Measurements from ENCODE around the gene PHKG1. TPM values are rescaled to one million over a fixed set of nuclear protein-coding genes. Genes with fewer than 3 reads are reported as not detected.
A peak's percentile ranks its signal among the peaks of the same experiment; 100 is the strongest.
"Not testable (repeated sequence)": the region's sequence is repeated elsewhere in the genome, so short reads cannot be mapped to it uniquely, and the experiment has no call there.

PHKG1 gene
- polyA plus RNA-seq, 4 donors = 0.93 to 2.3 (median 1.6) TPM

DNA sequence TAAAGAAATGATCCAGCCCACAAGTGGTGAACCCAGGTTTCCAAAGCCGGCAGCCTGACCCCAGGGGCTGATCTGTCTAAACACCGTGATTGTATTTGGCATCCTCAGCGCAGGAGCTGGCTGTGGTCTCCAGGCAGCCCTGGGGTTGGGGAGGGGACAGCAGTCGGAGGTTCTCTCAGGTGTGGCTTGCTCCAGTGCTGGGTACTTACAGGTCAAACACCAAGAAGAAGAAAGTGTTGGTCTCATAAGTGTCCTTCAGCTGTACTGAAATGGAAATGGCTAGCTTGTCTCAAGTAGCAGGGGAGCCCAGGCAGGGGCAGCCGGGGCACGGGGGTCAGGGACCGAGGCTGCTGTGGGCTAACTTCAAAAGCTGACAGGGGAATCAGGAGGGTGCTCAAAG is 6.0 kb downstream of the PHKG1 start:
- no peak for DNase-seq (ENCODE audit: low read depth in 4 of 4, low spot score in 3 of 4)

DNA sequence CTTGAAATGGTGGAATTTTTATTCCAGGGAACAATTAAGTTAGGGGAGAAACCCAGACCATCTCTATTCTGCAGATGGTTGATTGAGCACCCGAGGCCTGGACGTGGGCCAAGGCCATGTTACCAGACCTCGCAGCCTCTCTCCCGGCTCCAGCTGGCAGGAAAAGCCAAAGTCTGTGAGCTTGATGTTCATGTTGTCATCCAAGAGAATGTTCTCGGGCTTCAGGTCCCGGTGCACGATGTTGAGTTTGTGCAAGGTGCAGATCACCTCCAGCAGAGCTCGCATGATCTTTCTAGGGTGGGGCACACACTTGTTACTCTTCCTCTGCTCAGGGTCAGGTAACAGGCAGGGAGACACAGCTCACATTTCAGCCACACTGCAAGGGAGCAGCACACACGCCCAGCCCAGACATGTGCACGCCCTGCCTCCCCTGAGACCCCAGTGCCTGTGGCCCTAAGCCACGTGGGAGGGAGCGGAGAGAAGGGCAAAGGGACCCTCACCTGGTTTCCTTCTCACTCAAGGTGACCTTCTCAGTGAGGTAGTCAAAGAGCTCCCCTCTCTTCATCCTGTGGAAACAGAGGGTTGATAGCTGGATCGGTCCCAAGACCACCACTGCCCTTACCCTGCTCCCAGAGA is 9.5 kb downstream of the PHKG1 start:
- DNase-seq (ENCODE audit: low read depth in 4 of 4, low spot score in 3 of 4) = no peak

DNA sequence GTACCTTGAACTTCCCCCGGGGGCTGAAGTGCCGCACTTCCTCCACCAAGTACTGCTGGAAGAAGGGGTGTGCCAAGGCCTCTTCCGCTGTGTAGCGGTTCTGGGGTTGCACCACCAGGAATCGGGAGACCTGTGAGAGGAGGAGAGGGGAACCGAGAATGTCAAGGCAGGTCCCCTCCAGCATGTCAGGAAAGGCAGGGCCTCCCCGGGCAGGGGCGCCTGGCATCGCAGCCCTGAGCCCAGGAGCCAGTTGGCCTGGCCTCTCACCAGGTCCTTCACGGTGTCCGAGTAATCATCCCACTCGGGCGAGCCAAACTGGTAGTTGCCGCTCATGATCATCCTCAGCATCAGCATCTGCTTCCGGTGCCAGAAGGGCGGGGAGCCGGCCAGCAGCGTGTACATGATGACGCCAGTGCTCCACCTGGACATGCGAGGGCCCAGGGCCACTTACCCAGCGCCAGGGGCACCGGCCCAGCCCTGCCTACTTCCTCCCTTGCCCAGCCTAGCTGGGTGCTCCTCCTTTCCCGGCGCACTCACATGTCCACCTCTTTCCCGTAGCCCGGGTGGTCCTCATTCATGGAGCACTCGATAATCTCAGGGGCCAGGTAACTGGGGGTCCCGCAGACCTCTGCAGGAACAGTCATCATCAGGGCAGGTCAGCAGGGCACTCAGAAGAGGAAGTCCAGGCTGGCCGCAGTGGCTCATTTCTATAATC is 11.0 kb downstream of the PHKG1 start:
- no peak for DNase-seq (ENCODE audit: low read depth in 4 of 4, low spot score in 3 of 4)

DNA sequence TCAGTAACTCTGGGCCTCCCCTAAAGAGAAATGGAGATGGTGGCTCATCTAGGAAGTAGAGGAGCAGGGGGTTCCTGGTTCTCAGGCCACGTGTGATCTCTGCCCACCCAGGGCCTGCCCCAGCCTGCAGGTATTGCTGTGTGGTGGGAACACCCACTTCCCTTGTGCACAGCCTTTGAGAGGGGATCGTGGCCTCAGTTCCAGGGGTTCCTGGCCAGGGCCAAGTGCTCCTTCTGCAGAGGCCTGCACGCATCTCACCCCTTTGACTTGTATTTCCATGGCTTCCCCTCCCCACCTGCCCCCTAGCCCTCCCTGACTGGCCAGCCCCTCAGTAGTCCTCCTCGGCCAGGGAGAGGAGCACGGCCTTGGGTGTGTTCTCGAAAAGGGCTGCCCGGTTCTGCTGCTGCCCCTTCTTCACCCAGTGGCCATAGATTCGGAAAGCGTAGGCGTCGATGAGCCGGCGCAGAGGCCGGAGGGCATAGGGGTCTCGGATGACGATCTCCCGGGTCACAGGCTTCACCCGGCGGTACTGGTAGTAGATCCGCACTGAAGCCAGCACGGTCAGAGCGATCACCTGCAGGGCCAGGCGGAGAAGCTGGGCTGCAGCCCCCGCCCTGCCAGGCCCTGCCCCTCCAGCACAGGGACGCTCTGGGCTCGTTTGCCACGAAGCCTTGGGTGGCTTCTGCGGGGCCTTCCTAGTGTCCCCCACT is 11.9 kb downstream of the PHKG1 start:
- not testable (repeated sequence) for DNase-seq (ENCODE audit: low read depth in 4 of 4, low spot score in 3 of 4)

DNA sequence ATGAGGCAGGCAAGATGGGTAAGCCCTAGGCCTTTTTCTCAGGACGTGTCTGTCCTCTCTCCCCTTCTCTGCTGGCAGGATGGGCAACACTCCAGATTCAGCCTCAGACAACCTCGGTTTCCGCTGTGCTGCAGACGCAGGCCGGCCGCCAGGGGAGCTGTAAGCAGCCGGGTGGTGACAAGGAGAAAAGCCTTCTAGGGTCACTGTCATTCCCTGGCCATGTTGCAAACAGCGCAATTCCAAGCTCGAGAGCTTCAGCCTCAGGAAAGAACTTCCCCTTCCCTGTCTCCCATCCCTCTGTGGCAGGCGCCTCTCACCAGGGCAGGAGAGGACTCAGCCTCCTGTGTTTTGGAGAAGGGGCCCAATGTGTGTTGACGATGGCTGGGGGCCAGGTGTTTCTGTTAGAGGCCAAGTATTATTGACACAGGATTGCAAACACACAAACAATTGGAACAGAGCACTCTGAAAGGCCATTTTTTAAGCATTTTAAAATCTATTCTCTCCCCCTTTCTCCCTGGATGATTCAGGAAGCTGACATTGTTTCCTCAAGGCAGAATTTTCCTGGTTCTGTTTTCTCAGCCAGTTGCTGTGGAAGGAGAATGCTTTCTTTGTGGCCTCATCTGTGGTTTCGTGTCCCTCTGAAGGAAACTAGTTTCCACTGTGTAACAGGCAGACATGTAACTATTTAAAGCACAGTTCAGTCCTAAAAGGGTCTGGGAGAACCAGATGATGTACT is 13.1 kb downstream of the PHKG1 start:
- DNase-seq (ENCODE audit: low read depth in 4 of 4, low spot score in 3 of 4) = no peak

DNA sequence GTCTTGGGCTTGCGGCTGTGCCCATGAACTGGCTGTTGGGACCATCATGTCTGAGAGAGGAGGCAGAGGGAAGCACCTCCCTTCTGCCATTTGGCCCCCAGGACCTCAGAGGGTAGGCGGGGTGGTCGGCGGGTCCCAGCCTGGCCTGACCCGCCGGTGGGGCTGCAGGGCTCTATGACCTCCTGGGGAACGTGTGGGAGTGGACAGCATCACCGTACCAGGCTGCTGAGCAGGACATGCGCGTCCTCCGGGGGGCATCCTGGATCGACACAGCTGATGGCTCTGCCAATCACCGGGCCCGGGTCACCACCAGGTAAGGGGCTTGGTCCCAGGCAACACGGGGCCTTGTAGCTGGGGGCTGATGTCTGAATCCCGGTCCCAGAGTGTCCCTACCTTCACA is 14.6 kb downstream of the PHKG1 start:
- no peak for DNase-seq (ENCODE audit: low read depth in 4 of 4, low spot score in 3 of 4)

DNA sequence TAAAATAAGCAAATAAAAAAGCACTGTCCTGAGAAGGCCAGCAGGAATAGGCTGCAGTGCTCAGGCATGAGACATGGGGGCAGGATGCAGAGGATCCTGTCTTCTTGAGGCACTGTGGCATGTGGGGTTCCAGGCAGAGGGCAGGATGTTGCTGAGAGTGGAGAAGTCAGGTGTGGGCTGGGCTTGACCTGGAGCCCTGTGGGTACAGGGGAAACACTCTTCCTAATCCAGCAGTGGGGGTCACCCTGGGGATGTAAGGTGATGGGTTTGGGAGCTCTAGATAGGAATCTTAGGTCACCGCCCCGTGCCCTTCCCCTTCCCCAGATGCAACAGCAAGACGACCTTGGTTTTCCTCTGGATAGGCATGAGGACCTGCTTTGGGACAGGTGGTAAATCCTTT is 15.1 kb downstream of the PHKG1 start:
- DNase-seq (ENCODE audit: low read depth in 4 of 4, low spot score in 3 of 4) = no peak

DNA sequence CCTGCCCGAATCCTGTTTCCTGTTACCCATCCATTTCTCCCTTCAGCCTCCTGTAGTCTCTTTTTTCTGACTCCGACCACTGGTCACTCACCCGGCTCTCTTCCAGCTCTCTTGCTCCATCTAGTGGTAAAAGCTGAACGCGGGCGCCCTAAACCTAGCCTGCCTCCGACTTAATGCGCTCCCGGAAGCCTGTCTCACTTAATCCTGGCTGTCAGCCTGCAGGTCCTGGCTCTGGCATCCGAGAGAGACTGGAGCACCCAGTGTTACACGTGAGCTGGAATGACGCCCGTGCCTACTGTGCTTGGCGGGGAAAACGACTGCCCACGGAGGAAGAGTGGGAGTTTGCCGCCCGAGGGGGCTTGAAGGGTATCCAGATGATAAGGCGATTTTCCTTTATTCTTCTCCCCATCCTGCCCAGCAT is 18.4 kb downstream of the PHKG1 start:
- peak in 2 of 4 donors; percentile 71 to 77 for DNase-seq (ENCODE audit: low read depth in 4 of 4, low spot score in 3 of 4)

DNA sequence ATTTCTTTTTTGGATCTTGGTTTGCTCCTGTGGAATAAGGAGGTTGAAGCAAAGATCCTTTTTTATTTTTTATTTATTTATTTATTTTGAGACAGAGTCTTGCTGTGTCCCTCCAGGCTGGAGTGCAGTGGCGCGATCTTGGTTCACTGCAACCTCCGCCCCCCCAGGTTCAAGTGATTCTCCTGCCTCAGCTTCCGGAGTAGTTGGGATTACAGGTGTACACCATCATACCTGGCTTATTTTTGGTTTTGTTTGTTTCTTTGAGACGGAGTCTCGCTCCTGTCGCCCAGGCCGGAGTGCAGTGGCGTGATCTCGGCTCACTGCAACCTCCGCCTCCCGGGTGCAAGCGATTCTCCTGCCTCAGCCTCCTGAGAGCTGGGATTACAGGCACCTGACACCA is 26.4 kb downstream of the PHKG1 start:
- not testable (repeated sequence) for DNase-seq (ENCODE audit: low read depth in 4 of 4, low spot score in 3 of 4)

DNA sequence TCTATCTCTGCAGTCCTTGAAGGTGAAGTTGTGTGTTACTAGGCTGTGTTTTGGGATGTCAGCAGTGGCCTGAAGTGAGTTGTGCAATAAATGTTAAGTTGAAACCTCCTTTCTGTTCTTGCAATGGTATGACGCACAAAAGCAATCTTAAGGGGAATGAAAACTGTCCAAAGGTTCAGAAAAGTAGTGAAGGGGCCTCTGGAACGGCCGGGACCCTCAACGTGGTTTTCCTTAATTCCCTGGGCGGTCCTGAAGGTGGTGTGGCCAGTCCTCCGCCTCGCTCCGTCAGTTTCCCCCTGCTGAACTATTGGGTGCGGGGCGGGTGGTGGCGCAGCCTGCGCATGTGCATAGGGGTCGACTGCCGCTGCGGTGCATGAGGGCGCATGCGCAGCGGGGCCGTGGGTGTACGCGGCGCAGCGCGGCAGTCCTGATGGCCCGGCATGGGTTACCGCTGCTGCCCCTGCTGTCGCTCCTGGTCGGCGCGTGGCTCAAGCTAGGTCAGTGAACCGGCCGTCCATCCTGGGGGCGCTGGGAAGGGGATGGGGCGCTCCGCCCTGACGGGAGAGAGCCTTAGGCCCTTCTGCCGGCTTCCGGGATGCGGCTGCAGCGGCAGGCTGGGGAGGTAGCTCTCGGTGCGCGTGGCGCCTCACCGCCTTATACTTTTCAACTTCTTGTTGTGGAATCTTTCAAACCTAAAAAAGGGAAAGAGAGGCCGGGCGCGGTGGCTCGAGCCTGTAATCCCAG is 28.7 kb downstream of the PHKG1 start, which contains the start of gene SUMF2:
TSS of gene SUMF2 (plus strand) at position 405 of the 744 bp plus-strand sequence. CDS start at position 431, 26 bp downstream.
- DNase-seq (ENCODE audit: low read depth in 4 of 4, low spot score in 3 of 4) = peak; percentile 80 to 83 (median 82)

DNA sequence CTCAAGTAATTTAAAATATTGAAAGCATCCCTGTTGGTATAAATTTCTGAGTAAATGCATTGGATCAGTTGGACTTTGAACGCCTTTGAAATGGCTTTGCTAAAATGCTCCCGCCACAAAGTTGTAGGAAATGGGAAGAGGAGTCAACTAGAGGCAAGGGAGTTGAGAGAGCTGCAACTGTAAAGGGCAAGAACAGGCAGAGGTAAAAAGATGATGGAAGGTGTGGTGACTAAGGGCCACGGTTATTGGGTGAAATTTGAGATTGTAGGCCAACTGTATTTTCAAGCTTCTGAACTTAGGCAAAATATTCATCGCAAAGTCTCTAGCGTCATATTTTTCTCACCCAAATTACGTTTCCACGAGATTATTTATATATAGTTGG is 29.3 kb downstream of the PHKG1 start:
- no peak for DNase-seq (ENCODE audit: low read depth in 4 of 4, low spot score in 3 of 4)

DNA sequence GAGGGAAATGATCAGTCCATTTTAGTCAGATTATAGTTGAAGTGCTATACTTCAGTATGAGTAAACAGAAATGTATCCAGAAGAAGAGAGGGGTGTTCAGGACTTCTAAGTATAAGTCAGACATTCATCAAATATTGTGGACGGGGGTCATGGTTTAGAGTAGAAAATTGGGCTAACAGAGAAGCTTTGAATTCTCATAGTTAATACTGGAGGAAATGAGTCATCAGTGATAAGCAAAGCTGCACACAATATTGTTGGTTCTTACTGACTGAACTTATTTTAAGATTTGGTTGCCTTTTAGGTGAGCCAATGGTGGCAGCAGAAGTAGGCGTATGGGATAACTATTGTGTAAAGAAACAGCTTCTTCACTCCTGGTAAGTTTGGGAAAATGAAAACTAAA is 30.4 kb downstream of the PHKG1 start:
- DNase-seq (ENCODE audit: low read depth in 4 of 4, low spot score in 3 of 4) = no peak

DNA sequence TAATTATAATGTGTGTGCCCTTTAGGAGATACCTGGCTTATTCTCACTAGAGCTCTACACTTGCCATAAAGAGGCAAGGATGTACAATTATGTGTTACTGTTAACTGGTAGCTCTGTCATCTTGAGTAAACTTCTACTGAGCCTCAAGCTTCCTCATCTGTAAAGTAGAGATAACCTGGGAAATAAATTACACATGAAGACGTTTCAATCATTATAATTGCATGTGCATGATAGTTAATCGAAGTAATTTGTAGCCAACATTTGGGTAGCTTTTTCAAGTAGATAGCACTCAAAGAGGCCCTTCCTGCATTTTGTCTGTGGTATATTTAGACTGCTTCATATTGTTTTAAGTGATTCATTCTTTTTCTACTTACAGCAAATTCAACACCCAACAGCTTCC is 38.8 kb downstream of the PHKG1 start:
- DNase-seq (ENCODE audit: low read depth in 4 of 4, low spot score in 3 of 4) = no peak

DNA sequence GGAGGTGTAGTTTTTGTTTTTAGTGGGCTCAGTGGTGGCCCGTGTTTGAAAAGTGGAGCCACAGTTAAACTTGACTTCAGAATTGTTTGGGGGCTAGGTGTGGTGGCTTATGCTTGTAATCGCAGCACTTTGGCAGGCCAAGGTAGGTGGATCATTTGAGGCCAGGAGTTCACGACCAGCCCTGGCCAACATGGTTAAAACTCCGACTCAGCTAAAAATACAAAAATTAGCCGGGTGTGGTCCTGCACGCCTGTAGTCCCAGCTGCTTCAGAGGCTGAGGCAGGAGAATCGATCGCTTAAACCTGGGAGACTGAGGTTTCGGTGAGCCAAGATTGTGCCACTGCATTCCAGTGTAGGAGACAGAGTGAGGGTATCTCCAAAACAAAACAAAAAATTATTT is 39.4 kb downstream of the PHKG1 start:
- no peak for DNase-seq (ENCODE audit: low read depth in 4 of 4, low spot score in 3 of 4)

DNA sequence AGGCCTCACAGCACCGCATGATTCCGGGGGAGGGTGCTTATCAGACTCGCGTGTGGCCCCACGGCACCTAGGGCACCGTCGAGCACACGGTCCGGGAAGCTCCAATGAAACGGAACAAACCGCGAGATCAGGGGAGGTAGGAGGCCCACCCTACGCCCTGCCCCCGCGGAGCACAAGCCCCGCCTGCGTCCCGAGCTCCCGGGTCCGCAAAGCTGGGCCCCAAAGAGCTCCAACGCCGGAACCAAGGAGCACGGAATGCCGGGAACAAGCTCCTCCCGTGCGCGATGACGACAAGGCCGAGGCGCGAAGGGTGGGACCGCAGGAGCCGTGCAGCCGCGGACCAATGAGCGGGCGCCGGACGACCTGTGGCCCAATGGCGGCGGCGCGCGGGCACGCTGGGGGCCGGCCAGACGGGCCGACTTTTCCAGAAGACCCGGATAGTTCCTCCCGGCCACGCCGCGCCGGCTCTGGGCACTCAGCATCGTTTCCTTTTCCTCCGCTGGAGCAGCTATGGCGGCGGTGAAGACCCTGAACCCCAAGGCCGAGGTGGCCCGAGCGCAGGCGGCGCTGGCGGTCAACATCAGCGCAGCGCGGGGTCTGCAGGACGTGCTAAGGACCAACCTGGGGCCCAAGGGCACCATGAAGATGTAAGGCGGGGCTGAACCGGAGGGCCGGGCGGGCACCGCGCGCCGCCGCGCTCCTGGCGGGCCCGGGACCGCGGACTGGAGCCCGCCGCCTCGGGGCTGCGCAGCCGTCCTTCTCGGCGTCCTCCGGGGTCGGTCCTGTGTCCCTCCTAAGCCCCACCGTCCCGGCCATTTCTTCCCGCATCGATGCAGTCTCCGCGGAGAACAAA is 41.2 kb downstream of the PHKG1 start, which contains the start of the genes CCT6A and PSPH:
TSS of gene CCT6A (plus strand) at position 427 of the 853 bp plus-strand sequence. CDS start at position 511, 84 bp downstream.
TSS of gene PSPH (minus strand) at position 106 of the 853 bp plus-strand sequence. CDS start 30,232 bp downstream, outside the sequence.
- DNase-seq (ENCODE audit: low read depth in 4 of 4, low spot score in 3 of 4) = peak; percentile 92 to 97 (median 95)

DNA sequence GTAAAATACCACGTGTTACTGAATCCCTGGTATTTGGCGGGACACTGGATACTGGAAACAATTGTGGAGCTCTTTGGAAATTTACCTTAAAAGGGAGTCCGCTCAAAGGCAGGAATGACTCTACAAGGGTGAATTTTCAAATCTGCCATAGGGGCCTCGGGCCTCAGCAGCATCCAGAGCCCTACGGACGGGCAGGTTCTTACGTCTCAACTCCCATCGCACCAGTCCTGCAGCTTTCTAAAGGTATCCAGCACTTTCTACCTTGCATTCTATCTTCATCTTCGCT is 41.8 kb downstream of the PHKG1 start:
- no peak for DNase-seq (ENCODE audit: low read depth in 4 of 4, low spot score in 3 of 4)

DNA sequence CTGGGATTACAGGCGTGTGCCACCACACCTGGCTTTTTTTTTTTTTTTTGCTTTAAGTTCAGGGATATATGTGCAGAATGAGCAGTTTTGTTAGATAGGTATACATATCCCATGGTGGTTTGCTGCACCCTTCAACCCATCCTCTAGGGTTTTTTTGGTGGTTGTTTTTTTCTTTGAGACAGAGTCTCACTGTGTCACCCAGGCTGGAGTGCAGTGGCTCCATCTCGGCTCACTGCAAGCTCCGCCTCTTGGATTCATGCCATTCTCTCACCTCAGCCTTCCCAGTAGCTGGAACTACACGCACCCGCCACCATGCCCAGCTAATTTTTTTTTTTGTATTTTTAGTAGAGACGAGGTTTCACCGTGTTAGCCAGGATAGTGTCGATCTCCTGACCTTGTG is 44.0 kb downstream of the PHKG1 start:
- DNase-seq (ENCODE audit: low read depth in 4 of 4, low spot score in 3 of 4) = not testable (repeated sequence)

DNA sequence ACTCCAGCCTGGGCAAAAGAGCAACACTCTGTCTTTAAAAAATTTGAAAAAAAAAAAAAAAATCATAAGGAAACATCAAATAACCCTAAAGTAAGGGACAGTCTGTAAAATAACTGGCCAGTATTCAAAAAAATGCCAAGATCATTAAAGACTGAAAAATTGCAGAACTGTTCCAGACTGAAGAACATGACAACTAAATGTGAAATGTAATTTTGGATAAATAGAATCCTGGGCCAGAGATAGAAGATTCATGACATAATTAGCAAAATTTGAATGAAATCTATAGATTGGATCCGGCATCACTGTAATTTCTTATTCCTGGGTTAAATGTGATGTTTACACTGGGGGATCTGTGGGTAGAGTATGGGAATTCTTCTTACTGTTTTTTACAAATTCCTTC is 44.5 kb downstream of the PHKG1 start:
- no peak for DNase-seq (ENCODE audit: low read depth in 4 of 4, low spot score in 3 of 4)

DNA sequence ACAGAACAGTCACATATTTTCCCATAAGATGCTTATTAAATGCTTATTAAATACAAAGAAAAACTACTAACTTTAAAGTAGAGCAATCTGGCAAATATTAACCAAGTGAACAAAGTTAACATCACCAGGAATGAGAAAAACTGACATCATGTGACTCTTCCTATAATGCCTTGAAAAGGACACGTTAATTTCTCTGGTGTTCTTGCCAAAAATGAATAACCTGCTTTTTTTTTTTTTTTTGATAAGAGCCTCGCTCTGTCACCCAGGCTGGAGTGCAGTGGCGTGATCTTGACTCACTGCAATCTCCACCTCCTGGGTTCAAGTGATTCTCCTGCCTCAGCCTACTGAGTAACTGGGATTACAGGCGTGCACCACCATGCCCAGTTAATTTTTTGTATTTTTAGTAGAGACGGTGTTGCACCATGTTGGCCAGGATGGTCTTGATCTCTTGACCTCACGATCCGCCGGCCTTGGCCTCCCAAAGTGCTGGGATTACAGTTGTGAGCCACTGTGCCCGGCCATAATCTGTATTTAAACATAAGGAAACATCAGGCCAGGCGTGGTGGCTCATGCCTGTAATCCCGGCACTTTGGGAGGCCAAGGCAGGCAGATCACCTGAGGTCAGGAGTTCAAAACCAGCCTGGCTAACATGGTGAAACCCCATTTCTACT is 45.2 kb downstream of the PHKG1 start:
- not testable (repeated sequence) for DNase-seq (ENCODE audit: low read depth in 4 of 4, low spot score in 3 of 4)

All from left renal pelvis (tissue), 4 donors.